Amniotic epithelial cell (primary cell): ENCODE measurements around the gene SMYD3.

Source experiments
- DNase-seq: peaks from one replicate; pipeline ENCODE4 v3.0.0-alpha.2; 2010; ENCODE audit warnings: low read depth

Gene SMYD3

DNA sequence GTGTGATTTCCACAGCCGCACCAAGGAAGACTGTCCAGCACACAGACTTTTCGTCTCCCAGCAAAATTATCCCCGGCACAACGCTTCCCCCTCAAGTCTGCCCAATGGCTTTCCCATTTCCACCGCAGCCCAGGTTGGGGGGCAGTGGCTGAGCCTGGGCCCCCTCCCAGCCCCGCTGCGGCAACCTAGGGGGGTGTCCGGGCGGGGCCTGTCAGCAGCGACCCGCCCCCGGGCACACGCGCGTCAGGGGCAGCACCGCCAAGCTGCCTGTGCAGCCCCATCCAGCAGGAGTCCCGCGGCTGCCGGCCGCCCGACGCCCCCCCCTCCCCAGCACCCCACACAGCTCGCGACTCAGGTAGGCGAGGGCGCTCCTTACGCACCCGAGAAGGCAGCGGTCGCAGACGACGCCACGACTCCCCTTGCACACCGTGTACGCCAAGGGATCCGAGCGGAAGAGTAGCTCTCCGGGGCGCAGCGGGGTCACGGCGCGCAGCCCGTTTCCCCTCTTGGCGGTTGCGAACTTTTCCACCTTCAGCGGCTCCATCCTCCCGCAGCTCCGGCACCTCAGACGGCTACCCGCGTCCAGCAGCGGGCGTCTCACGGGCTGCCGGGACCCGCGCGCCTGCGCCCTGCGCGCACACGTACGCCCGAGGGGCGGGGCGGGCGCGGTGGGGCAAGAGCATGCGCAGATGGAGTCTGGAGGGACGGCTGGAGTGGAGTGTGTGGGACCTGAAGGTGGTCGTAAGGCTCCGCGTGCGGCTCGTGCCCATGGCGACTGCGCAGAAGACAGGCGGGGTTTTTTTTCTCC lies at the start of gene SMYD3:
Gene SMYD3, minus strand, starts transcription at position 606 of the 808 bp plus-strand sequence.
- DNase-seq, result peak; percentile 54

DNA sequence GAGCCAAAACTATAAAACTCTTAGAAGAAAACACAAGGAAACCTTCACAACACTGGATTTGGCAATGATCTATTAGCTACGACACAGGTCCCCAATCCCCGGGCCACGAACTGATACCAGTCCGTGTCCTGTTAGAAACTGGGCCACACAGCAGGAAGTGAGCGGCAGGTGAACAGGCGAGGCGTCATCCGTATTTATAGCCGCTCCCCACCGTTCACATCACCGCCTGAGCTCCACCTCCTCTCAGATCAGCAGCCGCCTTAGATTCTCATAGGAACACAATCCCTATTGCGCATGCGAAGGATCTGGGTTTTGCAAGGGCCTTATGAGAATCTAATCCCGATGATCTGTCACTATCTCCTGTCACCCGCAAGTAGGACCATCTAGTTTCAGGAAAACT lies 47.1 kb upstream of the SMYD3 start:
- no peak for DNase-seq

DNA sequence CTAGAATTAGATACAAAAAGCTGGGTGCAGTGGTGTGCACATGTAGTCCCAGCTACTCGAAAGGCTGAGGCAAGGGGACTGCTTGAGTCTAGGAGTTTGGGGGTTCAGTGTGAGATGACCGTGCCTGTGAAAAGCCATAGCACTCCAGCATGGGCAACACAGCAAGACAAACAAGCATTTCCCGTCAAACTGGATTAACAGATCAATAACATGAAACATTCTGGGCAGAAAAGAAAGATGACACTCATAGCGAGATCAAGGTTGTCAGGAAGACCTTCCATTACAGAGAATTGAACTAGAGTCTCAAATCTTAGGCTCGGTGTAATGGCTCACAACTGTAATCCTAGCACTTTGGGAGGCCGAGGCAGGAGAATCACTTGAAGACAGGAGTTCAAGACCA lies 45.0 kb upstream of the SMYD3 start:
- no peak for DNase-seq

DNA sequence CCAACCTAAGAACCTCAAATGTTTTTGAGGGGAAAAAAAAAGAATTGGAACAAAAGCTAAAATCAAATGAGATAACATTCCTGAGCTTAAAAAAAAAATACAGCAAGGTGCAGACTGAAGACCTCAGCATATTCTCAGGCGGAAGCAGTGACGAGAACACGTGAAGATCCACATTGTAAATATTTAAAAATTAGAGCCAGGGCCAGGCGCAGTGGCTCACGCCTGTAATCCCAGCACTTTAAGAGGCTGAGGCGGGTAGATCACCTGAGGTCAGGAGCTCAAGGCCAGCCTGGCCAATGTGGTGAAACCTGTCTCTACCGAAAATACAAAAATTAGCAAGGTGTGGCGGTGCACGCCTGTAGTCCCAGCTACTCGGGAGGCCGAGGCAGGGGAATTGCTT lies 43.3 kb upstream of the SMYD3 start:
- no peak for DNase-seq

DNA sequence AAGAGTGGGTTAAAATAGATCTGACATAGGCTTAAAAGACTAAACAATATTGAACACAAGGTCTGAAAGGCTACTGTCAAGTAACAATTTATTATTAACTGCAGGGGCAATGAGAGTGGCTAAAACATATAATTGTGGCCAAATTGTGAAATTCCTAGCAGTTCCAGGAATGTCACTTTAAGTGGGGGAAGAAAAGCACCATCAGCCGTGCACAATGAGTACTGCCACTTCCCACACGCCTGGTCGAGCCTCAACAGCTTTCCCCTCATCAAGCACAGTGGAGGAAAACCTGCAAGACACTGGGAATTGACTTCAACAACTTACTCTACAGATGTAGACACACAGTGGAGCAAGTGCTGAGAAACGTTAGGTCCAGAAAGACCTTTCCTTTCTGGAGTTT lies 42.6 kb upstream of the SMYD3 start:
- DNase-seq, result no peak

DNA sequence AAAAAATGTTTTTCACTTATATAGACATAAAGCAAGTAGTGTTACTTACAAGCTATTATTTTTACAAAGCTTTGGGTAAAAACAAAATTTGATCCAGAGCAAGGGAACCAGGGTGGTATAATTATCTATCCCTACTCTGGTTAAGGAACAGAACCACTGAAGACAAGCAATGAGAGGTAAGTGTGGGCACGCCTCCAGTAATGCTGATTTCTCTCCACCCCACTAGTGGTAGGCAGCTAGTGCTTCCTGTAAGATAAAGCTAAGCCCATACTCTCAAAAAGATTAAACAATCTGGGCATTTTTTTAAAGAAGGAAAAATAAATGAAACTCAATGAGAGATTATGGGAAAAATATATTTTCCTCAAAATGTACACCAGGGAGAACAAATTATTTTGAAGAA lies 36.9 kb upstream of the SMYD3 start:
- no peak for DNase-seq

DNA sequence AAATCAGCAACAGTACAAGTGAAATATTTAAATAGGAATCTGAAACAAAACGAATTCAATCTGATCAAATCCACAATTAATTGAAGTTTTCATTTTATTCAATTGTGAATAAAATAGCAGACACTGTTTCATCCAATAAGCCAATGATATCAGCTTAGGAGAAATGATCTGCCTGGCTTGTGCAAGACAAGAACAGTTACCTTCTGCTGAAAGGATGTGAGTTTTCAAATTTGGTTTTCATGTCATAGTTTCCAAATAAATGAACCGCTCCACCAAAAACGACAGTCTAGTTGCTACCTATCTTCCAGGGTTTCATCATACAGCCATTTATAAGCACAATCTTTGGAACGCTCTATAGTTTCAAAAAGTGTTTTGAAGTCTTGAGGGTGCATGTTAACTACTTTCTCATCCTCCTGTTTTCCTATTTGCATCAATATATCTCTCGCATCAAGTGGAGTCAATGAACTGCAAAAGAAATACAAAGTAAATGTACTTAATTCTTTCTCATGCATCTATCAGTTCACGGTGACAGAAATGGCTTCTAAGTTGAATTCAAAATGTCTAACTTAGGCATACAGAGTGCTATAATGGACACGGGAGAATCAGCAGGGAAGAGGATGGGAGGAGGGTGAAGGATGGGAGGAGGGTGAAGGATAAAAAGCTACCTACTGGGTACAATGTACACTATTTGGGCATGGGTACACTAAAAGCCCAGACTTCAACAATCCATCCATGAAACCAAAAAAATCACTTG lies 33.8 kb upstream of the SMYD3 start:
- DNase-seq, result no peak

DNA sequence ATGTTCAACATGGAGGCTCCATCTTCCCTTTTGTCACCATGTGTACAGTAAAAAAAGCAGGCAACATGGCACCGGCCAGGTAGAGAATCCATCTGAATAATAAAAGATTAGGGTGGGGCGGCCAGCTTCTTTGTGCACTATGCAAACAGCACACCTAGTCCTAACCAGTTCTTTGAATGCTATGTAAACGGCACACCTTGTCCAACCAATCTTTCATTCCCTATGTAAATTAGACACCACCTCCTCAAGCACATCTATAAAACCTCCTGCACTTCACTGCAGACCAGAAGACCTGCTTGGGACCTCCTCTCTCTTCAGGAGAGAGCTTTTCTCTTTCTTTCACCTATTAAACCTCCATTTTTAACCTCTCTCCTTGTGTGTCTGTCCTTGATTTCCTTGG lies 30.8 kb upstream of the SMYD3 start:
- no peak for DNase-seq

DNA sequence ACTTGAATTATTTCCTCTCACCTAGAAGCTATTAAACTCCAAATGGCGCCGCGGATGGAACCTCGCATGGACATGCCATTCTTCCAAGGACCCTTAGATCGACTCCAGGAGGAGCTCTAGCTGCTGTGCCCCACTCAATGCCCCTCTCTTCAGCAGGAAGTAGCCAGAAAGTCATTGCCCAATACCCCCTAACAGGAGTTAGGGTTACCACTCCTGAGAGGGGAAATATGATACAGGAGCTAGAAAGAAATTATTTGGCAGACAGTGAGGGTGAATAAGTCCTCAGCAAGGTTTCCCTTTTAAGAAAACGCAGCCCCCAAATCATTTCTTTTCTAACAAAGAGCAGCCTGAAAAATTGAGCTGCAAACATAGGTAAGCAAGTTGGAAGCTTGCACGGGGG lies 30.4 kb upstream of the SMYD3 start:
- no peak for DNase-seq

DNA sequence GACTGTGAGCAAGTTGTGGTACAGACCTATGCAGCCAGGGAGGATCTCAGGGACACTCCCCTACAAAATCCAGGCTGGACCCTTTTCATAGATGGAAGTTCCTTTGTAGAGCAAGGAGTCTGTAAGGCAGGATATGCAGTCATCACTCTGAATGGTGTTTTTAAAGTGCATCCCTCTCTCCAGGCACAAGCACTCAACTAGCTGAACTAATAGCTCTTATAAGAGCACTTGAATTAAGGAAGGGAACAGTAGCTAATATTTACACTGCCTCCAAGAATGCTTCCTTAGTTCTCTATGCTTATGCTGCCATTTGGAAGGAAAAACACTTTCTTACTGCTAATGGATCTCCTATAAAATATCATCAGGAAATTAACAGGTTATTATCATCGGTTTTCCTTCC lies 27.0 kb upstream of the SMYD3 start:
- DNase-seq, result no peak

DNA sequence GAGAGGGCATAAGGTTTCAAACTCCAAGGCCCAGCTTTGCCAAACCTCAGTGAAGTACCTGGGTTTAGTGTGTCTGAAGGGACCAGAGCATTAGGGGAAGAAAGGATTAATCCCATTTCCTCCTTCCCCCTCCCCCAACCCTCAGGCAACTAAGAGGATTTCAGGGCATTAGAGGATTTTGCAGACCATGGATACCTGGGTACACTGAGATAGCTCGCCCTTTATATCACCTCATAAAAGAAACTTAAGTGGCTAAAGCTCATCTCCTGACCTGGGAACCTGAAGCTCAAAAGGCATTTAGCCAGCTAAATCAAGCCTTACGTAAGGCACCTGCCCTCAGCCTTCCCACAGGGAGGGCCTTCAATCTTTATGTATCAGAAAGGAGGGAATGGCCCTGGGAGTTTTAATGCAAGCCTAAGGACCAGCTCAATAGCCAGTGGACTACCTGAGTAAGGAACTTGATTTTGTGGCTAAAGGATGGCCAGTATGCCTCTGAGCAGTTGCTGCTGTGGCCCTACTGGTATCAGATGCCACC lies 26.4 kb upstream of the SMYD3 start:
- DNase-seq, result no peak

DNA sequence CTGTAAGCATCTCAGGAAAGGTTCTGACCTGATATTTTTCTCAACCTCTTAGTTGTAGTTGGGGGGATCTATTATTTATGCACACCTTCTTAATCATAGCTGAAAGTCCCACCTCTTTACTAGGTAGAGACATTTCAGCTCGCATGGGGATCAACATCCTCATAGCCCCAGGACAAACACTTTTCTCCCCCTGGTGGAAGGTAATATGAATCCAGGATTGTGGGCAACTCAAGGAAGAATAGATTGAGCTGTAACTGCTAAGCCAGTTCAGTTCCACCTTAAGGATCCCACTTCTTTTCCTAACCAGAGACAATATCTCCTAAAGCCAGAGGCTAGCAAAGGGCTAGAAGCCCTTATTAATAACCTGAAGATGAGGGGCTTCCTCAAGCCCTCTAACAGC lies 25.4 kb upstream of the SMYD3 start:
- DNase-seq, result no peak

DNA sequence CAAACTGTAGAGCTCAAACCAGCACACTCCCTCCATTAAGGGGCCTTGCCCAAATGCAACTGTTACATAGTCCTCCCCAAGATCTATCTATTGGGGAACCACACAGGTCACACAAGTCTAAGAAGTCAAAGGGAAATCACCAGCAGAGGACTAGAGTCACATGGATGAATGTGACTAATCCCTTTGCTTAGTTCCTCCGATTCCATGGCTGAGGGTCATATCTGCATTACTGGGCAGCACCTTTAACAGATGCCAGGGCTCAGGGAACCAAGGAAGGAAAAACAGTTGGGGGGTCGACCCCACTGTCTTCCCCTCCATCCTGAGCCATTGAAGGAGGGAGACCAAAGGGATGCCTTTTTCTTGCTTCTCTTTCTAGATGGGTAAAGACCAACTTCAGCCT lies 23.4 kb upstream of the SMYD3 start:
- DNase-seq, result no peak

DNA sequence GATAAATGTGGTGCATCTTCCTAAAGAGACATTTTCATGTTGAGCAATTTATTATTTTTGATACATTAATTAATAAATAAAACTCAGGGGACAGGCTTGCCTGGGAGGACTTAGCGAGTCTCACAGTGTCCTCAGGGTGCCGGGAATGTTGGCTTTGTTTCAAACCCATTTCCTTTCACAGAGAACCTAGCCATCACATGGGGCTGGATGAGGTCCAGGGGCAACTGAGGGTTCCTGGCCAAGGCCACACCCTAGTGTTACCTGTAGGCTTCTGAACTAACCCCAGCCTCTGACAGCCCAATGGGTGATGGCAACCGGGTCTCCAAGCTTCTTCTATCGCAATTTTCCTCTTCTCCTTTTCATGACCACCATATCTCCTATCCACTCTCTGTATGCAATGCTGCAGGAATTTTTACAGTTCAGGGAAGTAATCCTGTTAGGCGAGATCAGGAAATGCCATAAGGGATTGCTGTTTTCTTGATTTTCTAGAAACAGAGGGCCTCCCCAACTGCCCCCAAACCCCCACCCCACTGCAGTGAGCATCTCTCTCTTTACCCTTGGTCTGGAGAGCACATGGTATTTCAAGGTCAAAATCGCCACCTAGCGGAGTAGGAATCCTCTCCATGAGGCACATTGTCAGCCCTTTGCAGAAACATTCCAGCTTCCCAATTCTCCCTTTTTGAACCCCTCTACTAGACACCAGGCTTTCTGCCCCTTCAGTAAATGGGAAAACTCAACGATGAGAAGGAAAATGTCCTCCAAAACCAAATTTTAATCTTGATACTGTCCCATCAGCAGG lies 22.1 kb upstream of the SMYD3 start:
- DNase-seq, result no peak

DNA sequence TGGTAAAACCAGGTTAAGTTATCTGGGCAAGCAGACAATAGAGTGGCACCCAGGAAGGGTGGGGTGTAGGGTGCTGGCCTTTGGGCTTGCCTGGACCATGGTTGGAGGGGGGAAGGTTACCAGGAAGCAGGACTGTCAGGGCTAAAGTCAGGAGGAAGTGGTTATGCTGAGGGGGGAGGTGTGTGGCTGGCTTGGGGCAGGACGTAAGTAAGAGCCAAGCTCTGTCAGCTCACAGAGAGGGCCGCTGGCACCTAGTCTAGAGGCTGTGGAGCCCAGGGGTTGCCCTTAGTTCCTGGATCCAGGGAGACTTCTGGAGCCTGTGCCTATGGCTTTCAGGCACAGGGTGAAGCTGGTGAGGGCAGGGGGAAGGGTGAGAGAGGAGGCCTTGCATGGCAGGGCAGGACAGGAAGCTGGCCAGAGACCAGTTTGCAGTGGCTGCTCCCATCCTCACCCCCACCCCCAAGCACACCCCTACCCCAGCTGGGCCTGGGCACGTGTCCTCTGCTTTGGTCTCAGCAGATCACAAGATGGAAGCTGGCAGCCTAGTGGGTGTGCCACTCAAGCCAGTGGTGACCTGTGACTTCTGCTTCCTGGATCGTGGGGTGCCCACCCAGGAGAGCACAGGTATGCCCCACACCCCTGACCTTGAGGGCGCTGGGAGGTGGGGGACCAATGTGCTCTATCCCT lies 20.5 kb upstream of the SMYD3 start:
- no peak for DNase-seq

DNA sequence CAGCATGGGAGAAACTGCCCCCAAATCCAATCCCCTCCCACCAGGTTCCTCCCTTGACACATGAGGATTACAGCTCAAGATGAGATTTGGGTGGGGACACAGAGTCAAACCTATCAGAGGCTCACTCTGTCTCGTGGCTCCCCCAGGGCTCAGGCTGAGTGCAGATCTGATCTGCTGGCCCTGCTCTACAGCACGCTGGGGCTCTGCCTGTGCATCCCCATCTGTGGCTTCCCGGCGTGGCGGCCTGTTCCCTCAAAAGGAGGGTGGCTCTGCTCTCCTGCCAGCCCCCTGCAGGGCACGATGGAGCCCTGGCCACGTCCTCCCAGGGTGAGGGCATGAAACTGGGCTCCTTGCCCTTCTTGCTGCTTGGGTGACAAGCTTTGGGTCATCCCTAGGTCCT lies 19.8 kb upstream of the SMYD3 start:
- DNase-seq, result no peak

DNA sequence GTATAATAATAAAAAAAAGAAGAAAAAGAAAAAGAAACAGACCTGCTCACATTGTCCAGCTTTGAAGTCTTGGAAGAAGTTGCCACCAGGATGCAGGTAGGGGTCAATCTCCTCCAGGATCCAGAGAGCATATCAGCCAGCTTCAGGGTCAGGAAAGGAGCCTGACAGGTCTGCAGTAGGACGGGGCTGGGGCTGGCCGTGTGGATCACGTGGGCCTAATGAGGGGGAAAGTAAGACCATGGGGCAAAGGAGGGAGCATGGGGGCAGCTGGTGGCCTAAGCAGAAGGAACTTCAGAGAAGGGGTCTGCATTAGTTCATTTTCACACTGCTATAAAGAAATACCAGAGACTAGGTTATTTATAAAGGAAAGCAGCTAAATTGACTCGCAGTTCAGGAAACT lies 19.3 kb upstream of the SMYD3 start:
- no peak for DNase-seq

DNA sequence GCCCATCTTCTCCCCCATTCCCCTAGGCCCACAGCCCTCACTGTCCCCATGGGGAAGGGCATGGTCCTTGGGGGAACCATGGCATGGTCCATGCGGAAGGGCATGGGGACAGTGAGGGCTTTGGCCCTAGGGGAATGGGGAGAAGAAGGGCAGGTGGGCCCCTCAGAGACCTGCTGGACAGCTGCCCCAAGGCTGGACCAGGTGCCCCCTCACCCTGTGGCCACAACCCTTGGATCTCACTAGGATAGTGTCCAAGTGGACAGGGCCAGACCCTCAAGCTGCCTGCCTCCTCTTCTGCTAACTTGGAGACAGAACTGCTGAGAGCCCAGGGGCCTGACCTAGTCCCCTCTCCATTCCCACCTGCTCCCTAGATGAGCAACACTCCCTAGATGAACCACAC lies 12.4 kb upstream of the SMYD3 start:
- no peak for DNase-seq

DNA sequence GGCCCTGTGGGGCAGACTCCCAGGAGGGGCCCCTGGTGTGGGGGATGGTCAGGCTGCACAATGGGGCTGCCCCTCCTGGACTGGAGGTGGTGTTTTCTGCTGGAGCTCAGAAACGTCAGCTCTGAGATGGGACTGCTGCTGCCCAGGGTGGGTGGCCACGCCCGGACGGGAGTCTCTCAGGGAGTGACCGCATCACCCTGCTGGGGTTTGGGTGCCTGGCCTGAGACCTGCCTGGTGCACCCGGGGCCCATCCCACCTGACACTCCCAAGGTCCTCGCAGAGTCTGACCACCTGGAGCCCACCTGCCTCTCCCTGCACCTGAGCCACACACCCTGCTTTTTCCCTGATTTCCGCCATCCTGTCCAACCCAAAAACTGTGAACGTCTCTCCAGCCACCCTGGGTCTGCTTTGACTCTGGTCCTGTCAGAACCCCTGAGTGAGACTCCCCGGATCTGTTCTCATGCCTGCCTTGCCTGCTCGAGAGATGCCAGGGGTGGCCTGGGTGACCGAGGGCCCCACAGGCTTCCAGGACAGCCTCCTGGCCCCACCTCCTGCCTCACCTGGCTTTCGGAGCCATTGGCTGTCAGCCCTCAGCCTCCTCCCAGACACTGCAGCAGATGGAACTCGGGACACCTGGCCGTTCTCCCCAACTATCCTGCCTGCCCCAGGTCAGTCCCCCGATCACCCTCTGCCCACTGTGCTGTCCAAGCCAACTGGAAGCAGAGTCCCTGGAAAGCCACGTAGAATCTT lies 11.6 kb upstream of the SMYD3 start:
- DNase-seq, result no peak

DNA sequence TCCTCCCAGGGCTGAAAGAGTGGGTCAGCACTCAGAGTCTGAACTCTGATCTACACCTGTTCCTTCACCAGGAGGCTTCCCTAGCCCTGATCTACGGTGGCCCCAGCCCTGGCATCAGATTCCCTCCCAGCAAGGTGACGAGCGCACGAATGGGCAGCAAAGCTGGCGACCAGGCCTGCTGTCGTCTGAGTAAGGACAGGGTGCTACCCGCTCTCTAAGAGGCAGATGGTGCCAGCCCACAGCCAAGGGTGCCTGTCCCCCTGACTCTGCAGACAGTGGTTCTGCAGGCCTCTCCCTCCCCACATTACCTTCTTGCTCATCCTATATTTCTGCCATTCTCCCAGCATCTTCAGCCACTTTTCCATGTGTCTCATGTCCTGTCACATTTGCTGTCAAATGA lies 10.3 kb upstream of the SMYD3 start:
- DNase-seq, result no peak

DNA sequence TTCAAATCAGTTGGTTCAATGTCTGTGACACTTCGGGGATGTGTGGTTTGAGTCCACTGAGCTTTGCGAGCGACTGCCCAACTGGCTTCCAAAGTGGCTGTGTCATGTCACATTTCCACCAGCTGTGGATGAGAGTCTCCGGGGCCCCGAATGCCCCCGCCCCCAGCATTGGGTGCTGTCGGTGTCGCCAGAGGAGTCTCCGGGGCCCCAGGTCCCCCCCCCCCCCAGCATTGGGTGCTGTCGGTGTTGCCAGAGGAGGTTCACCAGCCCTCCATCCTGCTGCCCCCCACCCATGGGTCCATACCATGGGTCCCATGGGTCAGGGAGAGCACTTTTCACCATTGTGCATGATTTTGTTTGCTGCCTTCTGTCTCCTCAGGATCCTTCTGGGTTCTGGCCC lies 9.0 kb upstream of the SMYD3 start:
- no peak for DNase-seq
